K562 (cell line): ENCODE results near the gene CCT4. TPM values are rescaled to one million over a fixed set of nuclear protein-coding genes. Genes with fewer than 3 reads are reported as not detected.

Source experiments
- CBX3 ChIP-seq, 2 experiments: IDR thresholded peaks; 1 replicate in 1 of 2; 2 replicates in 1 of 2; pipeline ENCODE4 v1.6.1; 2012; ENCODE audit warnings: inconsistent platforms in 2 of 2, low read length in 2 of 2, borderline replicate concordance in 1 of 2, control low read depth in 1 of 2
- CHD4 ChIP-seq: fragments of 200-600 bp; sonication (generic); IDR thresholded peaks from 3 replicates; pipeline ENCODE4 v1.6.1; 2012; ENCODE audit warnings: low read depth, mild to moderate bottlenecking, mixed read lengths, low read length, inconsistent platforms; ENCODE audit not compliant: insufficient read depth, insufficient replicate concordance, poor library complexity, severe bottlenecking
- COPS2 ChIP-seq: fragments of 450-650 bp; conservative IDR thresholded peaks from 2 replicates; pipeline ENCODE4 v1.6.1; 2016; ENCODE audit warnings: mild to moderate bottlenecking, moderate library complexity
- DIDO1 ChIP-seq: fragments of 450-650 bp; IDR thresholded peaks from 2 replicates; pipeline ENCODE4 v1.6.1; 2016; ENCODE audit warnings: low read depth, missing biosample characterization, missing genetic modification characterization
- E2F3 ChIP-seq: fragments of 250-450 bp; sonication (Bioruptor Pico); IDR thresholded peaks from 2 replicates; pipeline ENCODE4 v1.4.0; 2020; ENCODE audit warnings: mild to moderate bottlenecking
- FOXK2 ChIP-seq, 2 experiments: fragments of 450-650 bp; IDR thresholded peaks in 1 of 2; conservative IDR thresholded peaks in 1 of 2; 2 replicates each; pipeline ENCODE4 v1.6.1; 2016; ENCODE audit warnings: low read depth in 2 of 2, mild to moderate bottlenecking in 1 of 2
- FUS ChIP-seq: fragments of 200-400 bp; formaldehyde crosslinking; optimal IDR thresholded peaks from 2 replicates; pipeline ENCODE3; 2017; ENCODE audit warnings: low read depth, low read length
- MTA3 ChIP-seq: fragments of 450-650 bp; formaldehyde crosslinking; IDR thresholded peaks from 2 replicates; pipeline ENCODE4 v1.6.1; 2017; ENCODE audit warnings: mild to moderate bottlenecking, borderline replicate concordance
- NRF1 ChIP-seq, 2 experiments: fragments of 450-650 bp; IDR thresholded peaks in 1 of 2; conservative IDR thresholded peaks in 1 of 2; 2 replicates each; pipeline ENCODE4 v1.6.1; 2014; ENCODE audit warnings: mild to moderate bottlenecking in 2 of 2
- PHF20 ChIP-seq: fragments of 450-650 bp; IDR thresholded peaks from 2 replicates; pipeline ENCODE4 v1.6.1; 2018; ENCODE audit not compliant: partially characterized antibody
- PKNOX1 ChIP-seq: fragments of 450-650 bp; IDR thresholded peaks from 2 replicates; pipeline ENCODE4 v1.6.1; 2016
- TSC22D4 ChIP-seq: fragments of 450-650 bp; IDR thresholded peaks from 2 replicates; pipeline ENCODE4 v1.6.1; 2016; ENCODE audit warnings: missing genetic modification characterization, missing biosample characterization, control low read depth
- YY1 ChIP-seq, 3 experiments: IDR thresholded peaks; 2 replicates each; pipeline ENCODE4 v1.6.1; 2011; ENCODE audit warnings: low read length in 2 of 3, mild to moderate bottlenecking in 2 of 3, moderate library complexity in 2 of 3, borderline replicate concordance in 1 of 3, control low read depth in 1 of 3, low read depth in 1 of 3; ENCODE audit not compliant: insufficient read depth in 3 of 3, insufficient replicate concordance in 2 of 3, control insufficient read depth in 1 of 3, insufficient read length in 1 of 3; ENCODE audit errors: extremely low read depth in 1 of 3
- ZFP36 ChIP-seq: fragments of 150-350 bp; IDR thresholded peaks from 2 replicates; pipeline ENCODE4 v1.6.1; 2018; ENCODE audit warnings: low read length, low read depth; ENCODE audit not compliant: partially characterized antibody
- ZNF12 ChIP-seq: sonication (generic); formaldehyde crosslinking; IDR thresholded peaks from 2 replicates; pipeline ENCODE4 v1.4.0; 2020; ENCODE audit warnings: mild to moderate bottlenecking, missing genetic modification reagents
- ZNF384 ChIP-seq: IDR thresholded peaks from 2 replicates; pipeline ENCODE4 v1.6.1; 2012; ENCODE audit warnings: low read depth, low read length, improper control_type of control experiment
- ZNF764 ChIP-seq: fragments of 250-450 bp; sonication (Bioruptor Pico); IDR thresholded peaks from 2 replicates; pipeline ENCODE4 v1.4.0; 2020; ENCODE audit warnings: low read depth, mild to moderate bottlenecking, moderate library complexity
- polyA plus RNA-seq, 8 experiments: library from polyadenylated mRNA; depleted of rRNA in 4 of 8; stranded (reverse) in 5 of 8; unstranded in 3 of 8; fragments of >200 nt; fragmentation: Nextera tagmentation in 2 of 8; fragmentation: Illumina TruSeq in 1 of 8; extraction: Ambion mirVana in 2 of 8; extraction: Trizol in 1 of 8; gene quantifications; 2 replicates each; pipeline versions ENCODE4 v1.2.1 to v1.2.3, GENCODE V29; 2011 to 2014; ENCODE audit warnings: inconsistent platforms in 1 of 8, missing spikeins in 1 of 8
- total RNA-seq, 7 experiments: library from RNA; depleted of rRNA in 6 of 7; stranded (reverse); fragments of >200 nt in 6 of 7; fragmentation: Illumina TruSeq in 2 of 7; extraction: Trizol in 2 of 7; gene quantifications; 2 replicates each; pipeline versions ENCODE4 v1.2.1 to v1.2.3, GENCODE V29; 2011 to 2021; ENCODE audit warnings: low replicate concordance in 1 of 7
- TF ChIP-seq, protein P1 (sequence below): fragments of 450-650 bp; IDR thresholded peaks from 2 replicates; pipeline ENCODE4 v1.6.1; 2016; ENCODE audit warnings: low read depth

CCT4 gene
- total and polyA plus RNA-seq, 9 of the 15 experiments (the other 6 are each of a cell fraction or from before 2014, with no cell fraction given), result 101 to 368 (median 303) TPM

- TF ChIP-seq, protein P1, sequence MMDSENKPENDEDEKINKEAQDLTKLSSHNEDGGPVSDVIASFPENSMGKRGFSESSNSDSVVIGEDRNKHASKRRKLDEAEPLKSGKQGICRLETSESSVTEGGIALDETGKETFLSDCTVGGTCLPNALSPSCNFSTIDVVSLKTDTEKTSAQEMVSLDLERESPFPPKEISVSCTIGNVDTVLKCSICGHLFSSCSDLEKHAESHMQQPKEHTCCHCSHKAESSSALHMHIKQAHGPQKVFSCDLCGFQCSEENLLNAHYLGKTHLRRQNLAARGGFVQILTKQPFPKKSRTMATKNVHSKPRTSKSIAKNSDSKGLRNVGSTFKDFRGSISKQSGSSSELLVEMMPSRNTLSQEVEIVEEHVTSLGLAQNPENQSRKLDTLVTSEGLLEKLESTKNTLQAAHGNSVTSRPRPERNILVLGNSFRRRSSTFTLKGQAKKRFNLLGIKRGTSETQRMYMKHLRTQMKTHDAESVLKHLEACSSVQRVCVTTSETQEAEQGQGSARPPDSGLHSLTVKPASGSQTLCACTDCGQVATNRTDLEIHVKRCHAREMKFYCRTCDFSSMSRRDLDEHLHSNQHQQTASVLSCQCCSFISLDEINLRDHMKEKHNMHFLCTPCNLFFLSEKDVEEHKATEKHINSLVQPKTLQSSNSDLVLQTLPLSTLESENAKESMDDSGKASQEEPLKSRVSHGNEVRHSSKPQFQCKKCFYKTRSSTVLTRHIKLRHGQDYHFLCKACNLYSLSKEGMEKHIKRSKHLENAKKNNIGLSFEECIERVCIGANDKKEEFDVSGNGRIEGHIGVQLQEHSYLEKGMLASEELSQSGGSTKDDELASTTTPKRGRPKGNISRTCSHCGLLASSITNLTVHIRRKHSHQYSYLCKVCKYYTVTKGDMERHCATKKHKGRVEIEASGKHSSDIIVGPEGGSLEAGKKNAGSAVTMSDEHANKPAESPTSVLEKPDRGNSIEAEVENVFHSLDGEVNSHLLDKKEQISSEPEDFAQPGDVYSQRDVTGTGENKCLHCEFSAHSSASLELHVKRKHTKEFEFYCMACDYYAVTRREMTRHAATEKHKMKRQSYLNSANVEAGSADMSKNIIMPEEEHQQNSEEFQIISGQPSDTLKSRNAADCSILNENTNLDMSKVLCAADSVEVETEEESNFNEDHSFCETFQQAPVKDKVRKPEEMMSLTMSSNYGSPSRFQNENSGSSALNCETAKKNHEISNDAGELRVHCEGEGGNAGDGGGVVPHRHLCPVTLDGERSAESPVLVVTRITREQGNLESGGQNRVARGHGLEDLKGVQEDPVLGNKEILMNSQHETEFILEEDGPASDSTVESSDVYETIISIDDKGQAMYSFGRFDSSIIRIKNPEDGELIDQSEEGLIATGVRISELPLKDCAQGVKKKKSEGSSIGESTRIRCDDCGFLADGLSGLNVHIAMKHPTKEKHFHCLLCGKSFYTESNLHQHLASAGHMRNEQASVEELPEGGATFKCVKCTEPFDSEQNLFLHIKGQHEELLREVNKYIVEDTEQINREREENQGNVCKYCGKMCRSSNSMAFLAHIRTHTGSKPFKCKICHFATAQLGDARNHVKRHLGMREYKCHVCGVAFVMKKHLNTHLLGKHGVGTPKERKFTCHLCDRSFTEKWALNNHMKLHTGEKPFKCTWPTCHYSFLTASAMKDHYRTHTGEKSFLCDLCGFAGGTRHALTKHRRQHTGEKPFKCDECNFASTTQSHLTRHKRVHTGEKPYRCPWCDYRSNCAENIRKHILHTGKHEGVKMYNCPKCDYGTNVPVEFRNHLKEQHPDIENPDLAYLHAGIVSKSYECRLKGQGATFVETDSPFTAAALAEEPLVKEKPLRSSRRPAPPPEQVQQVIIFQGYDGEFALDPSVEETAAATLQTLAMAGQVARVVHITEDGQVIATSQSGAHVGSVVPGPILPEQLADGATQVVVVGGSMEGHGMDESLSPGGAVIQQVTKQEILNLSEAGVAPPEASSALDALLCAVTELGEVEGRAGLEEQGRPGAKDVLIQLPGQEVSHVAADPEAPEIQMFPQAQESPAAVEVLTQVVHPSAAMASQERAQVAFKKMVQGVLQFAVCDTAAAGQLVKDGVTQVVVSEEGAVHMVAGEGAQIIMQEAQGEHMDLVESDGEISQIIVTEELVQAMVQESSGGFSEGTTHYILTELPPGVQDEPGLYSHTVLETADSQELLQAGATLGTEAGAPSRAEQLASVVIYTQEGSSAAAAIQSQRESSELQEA, result peak; percentile 92
- no peak for TF ChIP-seq FOXK2 (conservative IDR thresholded peaks at IDR 0.05 in 1 of 2, IDR thresholded peaks at IDR 0.05 in 1 of 2; ENCODE audit: low read depth in 2 of 2)
- TF ChIP-seq MTA3, result peak; percentile 95
- TF ChIP-seq CHD4, result peak; percentile 19
- TF ChIP-seq CBX3 (IDR thresholded peaks at IDR 0.05; ENCODE audit: borderline replicate concordance in 1 of 2, low read length in 2 of 2), result no peak
- 0 out of 2 replicates have a peak, but pooled peaks have one; percentile 38 for TF ChIP-seq ZNF12 (CRISPR knock-in tag)
- TF ChIP-seq YY1 (IDR thresholded peaks at IDR 0.05; ENCODE audit: borderline replicate concordance in 1 of 3, control insufficient read depth in 1 of 3, extremely low read depth in 1 of 3, insufficient read depth in 3 of 3, insufficient read length in 1 of 3, insufficient replicate concordance in 2 of 3, low read depth in 1 of 3, low read length in 2 of 3), result peak in 2 of 3 experiments; percentile 30 to 45
- TF ChIP-seq PKNOX1, result no peak
- no peak for TF ChIP-seq ZNF384
- TF ChIP-seq ZFP36, result no peak
- TF ChIP-seq DIDO1 (tag), result no peak
- TF ChIP-seq PHF20, result no peak
- TF ChIP-seq ZNF764 (CRISPR knock-in tag), result no peak
- TF ChIP-seq NRF1 (conservative IDR thresholded peaks at IDR 0.05 in 1 of 2, IDR thresholded peaks at IDR 0.05 in 1 of 2), result peak; percentile 92 to 93
- TF ChIP-seq FUS, result no peak
- peak; percentile 91 for TF ChIP-seq E2F3 (CRISPR knock-in tag)
- no peak for TF ChIP-seq TSC22D4 (tag)
- no peak for TF ChIP-seq COPS2
These were observed 34.5 kb downstream of the CCT4 start, which contains the start of gene FAM161A (continued) for GRCh38 chr2:61853847-61854563.
